ENCODE measurements around the gene TMEM138.

The TMEM138 gene

DNA sequence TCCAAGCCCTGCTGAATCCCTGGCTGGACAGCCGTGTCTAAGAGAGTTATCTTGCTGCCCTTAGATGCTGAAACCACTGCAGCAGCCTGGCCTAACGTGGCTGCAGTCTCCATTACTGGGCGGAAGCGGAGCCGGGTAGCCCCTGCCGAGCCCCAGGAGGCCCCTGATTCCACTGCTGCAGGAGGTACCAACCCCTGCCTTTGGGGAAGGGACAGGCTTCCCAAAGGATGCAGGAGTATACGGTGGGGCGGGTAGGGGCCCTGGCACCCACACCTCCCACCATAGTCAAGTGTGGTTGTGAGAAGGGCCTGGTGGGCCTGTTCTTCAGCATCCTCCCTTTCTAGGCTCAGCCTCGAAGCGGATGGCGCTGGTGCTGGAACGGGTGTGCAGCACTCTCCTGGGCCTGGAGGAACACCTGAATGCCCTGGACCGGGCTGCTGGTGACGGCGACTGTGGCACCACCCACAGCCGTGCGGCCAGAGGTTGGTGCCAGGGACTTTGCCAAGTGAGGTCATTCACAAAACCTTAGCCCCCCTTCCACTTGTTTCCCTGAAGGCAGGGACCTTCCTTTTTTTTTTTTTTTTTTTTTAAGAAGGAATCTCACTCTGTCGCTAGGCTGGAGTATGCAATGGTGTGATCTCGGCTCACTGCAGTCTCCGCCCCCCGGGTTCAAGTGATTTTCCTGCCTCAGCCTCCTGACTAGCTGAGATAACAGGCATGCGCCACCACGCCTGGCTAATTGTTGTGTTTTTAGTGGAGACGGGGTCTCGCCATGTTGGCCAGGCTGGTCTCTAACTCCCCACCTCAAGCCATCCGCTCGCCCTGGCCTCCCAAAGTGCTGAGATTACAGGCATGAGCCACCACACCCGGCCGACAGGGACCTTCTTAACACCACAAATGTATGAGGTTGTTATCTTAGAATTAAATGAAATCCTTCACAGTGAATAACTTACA lies 18.1 kb upstream of the TMEM138 start:
- Histone ChIP-seq H3K4me3 (replicated peaks; ENCODE audit: insufficient read depth, low read length) (no peak overlapping the region), H3K27me3 (ENCODE audit: insufficient read depth, poor library complexity, severe bottlenecking) (no peaks in the 10 kb centered on the region), H3K27ac (replicated peaks) (no peak overlapping the region)
- TF ChIP-seq SPI1 (IDR thresholded peaks at IDR 0.05; ENCODE audit: borderline replicate concordance, low read depth) (no peak), GABPA (IDR thresholded peaks at IDR 0.05; ENCODE audit: low read depth) (no peak), POLR2AphosphoS5 (IDR thresholded peaks at IDR 0.05; ENCODE audit: low read depth) (no peak)
- TF ChIP-seq, protein P1, sequence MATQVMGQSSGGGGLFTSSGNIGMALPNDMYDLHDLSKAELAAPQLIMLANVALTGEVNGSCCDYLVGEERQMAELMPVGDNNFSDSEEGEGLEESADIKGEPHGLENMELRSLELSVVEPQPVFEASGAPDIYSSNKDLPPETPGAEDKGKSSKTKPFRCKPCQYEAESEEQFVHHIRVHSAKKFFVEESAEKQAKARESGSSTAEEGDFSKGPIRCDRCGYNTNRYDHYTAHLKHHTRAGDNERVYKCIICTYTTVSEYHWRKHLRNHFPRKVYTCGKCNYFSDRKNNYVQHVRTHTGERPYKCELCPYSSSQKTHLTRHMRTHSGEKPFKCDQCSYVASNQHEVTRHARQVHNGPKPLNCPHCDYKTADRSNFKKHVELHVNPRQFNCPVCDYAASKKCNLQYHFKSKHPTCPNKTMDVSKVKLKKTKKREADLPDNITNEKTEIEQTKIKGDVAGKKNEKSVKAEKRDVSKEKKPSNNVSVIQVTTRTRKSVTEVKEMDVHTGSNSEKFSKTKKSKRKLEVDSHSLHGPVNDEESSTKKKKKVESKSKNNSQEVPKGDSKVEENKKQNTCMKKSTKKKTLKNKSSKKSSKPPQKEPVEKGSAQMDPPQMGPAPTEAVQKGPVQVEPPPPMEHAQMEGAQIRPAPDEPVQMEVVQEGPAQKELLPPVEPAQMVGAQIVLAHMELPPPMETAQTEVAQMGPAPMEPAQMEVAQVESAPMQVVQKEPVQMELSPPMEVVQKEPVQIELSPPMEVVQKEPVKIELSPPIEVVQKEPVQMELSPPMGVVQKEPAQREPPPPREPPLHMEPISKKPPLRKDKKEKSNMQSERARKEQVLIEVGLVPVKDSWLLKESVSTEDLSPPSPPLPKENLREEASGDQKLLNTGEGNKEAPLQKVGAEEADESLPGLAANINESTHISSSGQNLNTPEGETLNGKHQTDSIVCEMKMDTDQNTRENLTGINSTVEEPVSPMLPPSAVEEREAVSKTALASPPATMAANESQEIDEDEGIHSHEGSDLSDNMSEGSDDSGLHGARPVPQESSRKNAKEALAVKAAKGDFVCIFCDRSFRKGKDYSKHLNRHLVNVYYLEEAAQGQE (IDR thresholded peaks at IDR 0.05; ENCODE audit: insufficient replicate concordance, low read depth): no peak
- TF ChIP-seq, protein P2, sequence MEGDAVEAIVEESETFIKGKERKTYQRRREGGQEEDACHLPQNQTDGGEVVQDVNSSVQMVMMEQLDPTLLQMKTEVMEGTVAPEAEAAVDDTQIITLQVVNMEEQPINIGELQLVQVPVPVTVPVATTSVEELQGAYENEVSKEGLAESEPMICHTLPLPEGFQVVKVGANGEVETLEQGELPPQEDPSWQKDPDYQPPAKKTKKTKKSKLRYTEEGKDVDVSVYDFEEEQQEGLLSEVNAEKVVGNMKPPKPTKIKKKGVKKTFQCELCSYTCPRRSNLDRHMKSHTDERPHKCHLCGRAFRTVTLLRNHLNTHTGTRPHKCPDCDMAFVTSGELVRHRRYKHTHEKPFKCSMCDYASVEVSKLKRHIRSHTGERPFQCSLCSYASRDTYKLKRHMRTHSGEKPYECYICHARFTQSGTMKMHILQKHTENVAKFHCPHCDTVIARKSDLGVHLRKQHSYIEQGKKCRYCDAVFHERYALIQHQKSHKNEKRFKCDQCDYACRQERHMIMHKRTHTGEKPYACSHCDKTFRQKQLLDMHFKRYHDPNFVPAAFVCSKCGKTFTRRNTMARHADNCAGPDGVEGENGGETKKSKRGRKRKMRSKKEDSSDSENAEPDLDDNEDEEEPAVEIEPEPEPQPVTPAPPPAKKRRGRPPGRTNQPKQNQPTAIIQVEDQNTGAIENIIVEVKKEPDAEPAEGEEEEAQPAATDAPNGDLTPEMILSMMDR (IDR thresholded peaks at IDR 0.05; ENCODE audit: insufficient read depth, low read length): no peak
- no peak for DNase-seq (ENCODE audit: low read depth in 1 of 2, low spot score in 1 of 2)

DNA sequence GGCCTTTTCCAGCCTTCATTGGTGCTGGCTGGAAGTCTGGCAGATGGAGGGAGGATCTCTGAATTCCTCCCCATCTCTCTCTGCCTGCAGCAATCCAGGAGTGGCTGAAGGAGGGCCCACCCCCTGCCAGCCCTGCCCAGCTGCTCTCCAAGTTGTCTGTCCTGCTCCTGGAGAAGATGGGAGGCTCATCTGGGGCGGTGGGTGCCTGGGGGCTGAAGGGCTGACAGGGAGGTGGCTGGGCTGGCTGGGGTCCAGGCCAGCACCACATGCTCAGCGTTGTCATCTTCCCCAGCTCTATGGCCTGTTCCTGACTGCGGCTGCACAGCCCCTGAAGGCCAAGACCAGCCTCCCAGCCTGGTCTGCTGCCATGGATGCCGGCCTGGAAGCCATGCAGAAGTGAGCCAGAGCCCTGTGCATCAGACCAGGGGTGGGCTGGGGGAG lies 17.0 kb upstream of the TMEM138 start:
- Histone ChIP-seq H3K27me3 (ENCODE audit: insufficient read depth, poor library complexity, severe bottlenecking) (no peaks in the 10 kb centered on the region), H3K4me3 (replicated peaks; ENCODE audit: insufficient read depth, low read length) (no peak overlapping the region), H3K27ac (replicated peaks) (no peak overlapping the region)
- no peak for DNase-seq (ENCODE audit: low read depth in 1 of 2, low spot score in 1 of 2)
- TF ChIP-seq SPI1 (IDR thresholded peaks at IDR 0.05; ENCODE audit: borderline replicate concordance, low read depth): no peak
- TF ChIP-seq, protein P2 (IDR thresholded peaks at IDR 0.05; ENCODE audit: insufficient read depth, low read length): no peak
- no peak for TF ChIP-seq GABPA (IDR thresholded peaks at IDR 0.05; ENCODE audit: low read depth)
- TF ChIP-seq, protein P1 (IDR thresholded peaks at IDR 0.05; ENCODE audit: insufficient replicate concordance, low read depth): no peak
- no peak for TF ChIP-seq POLR2AphosphoS5 (IDR thresholded peaks at IDR 0.05; ENCODE audit: low read depth)

DNA sequence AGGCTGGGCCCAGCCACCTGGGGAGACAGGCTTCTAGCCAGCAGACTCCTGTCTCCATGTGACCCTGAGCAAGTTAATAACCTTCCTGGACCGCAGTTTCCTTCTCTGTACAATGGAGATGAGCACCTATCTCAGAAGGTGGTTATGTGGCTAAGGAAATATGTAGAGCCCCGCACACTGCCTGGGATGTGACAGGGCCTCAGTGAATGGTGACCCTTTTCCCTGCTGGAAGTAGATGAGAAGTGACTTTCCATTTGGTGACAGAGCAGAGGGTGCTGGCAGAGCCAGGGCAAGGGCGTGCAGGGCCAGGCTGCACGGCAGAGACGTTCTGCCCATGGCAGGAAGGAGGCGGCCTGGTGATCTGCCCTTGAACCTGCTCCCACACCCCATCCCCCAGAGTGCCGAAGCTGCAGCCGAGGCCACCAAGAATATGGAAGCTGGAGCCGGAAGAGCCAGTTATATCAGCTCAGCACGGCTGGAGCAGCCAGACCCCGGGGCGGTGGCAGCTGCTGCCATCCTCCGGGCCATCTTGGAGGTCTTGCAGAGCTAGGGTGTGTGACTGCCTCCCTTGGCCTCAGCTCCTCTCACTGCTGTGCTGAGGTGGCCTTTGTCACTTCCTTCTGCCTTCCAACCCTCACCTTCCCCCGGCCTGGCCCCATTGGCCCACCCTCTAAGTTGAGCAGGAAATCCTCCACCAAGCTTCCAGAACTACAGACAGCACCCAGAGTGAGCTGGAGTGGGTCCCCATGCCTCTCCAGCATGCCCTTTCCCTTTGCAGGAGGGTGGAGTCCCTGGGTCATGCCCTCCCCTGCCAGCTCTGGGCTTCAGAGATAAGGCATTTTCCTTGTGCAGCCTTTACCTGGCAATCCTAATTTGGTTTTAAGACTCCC lies 16.0 kb upstream of the TMEM138 start:
- H3K27me3 ChIP-seq (ENCODE audit: insufficient read depth, poor library complexity, severe bottlenecking): no peaks in the 10 kb centered on the region
- H3K4me3 ChIP-seq (replicated peaks; ENCODE audit: insufficient read depth, low read length): no peak overlapping the region
- H3K27ac ChIP-seq (replicated peaks): peak overlapping the region; percentile 42
- DNase-seq (ENCODE audit: low read depth in 1 of 2, low spot score in 1 of 2): peak in 1 of 2 experiments; percentile 51
- TF ChIP-seq SPI1 (IDR thresholded peaks at IDR 0.05; ENCODE audit: borderline replicate concordance, low read depth): no peak
- TF ChIP-seq, protein P2 (IDR thresholded peaks at IDR 0.05; ENCODE audit: insufficient read depth, low read length): no peak
- TF ChIP-seq POLR2AphosphoS5 (IDR thresholded peaks at IDR 0.05; ENCODE audit: low read depth): no peak
- TF ChIP-seq GABPA (IDR thresholded peaks at IDR 0.05; ENCODE audit: low read depth): no peak
- TF ChIP-seq, protein P1 (IDR thresholded peaks at IDR 0.05; ENCODE audit: insufficient replicate concordance, low read depth): no peak
